SK-N-SH (cell line): Measurements from ENCODE around the gene SBDS. TPM values are rescaled to one million over a fixed set of nuclear protein-coding genes. Genes with fewer than 3 reads are reported as not detected.

Experiments
- CTCF ChIA-PET: fragments of 300-600, 350-600 bp; formaldehyde crosslinking; extraction: SDS; loops from one replicate; lab custom pipeline; 2021; lab: Yijun Ruan, JAX
- POLR2A ChIA-PET: fragments of 350-600 bp; sonication (Branson Sonifier 250); formaldehyde crosslinking; extraction: SDS; loops from one replicate; lab custom pipeline; 2020; ENCODE audit warnings: antibody characterized with exemption, inconsistent platforms; lab: Yijun Ruan, JAX
- DNase-seq: peaks from one replicate; pipeline ENCODE4 v3.0.0; 2012
- H2AFZ ChIP-seq: fragments of 200-600 bp; sonication (generic); 2 replicates; pipeline ENCODE4 v1.8.1; 2016; ENCODE audit warnings: antibody characterized with exemption, mild to moderate bottlenecking, low read depth
- H3F3A ChIP-seq: fragments of 200-600 bp; sonication (generic); replicated peaks from 2 replicates; pipeline ENCODE3; 2016; ENCODE audit warnings: antibody characterized with exemption, mild to moderate bottlenecking; ENCODE audit not compliant: insufficient read depth
- H3K27ac ChIP-seq, 2 experiments: fragments of 200-500 bp in 1 of 2; fragments of 200-600 bp in 1 of 2; sonication (Bioruptor generic) in 1 of 2; sonication (generic), shearing (Covaris generic) in 1 of 2; 2 replicates each; pipeline versions ENCODE4 v1.5.1 to v1.6.1; 2014 to 2016; ENCODE audit warnings: low read depth in 2 of 2, inconsistent platforms in 1 of 2, low read length in 1 of 2, mild to moderate bottlenecking in 1 of 2, mixed read lengths in 1 of 2
- H3K27me3 ChIP-seq: fragments of 200-600 bp; sonication (generic), shearing (Covaris generic); 2 replicates; pipeline ENCODE4 v1.6.1; 2016; ENCODE audit warnings: mixed run types; ENCODE audit not compliant: insufficient read depth
- H3K36me3 ChIP-seq, 2 experiments: fragments of 200-500 bp in 1 of 2; fragments of 200-600 bp in 1 of 2; sonication (Bioruptor generic) in 1 of 2; sonication (generic) in 1 of 2; replicated peaks in 1 of 2; 2 replicates each; pipeline versions ENCODE3 to v1.5.1; 2014 to 2016; ENCODE audit warnings: low read length in 1 of 2, mild to moderate bottlenecking in 1 of 2; ENCODE audit not compliant: insufficient read depth in 2 of 2, control insufficient read depth in 1 of 2
- H3K4me1 ChIP-seq, 2 experiments: fragments of 200-500 bp in 1 of 2; fragments of 200-600 bp in 1 of 2; sonication (Bioruptor generic) in 1 of 2; sonication (generic), shearing (Covaris generic) in 1 of 2; 2 replicates each; pipeline versions ENCODE4 v1.5.1 to v1.6.1; 2014 to 2016; ENCODE audit warnings: low read depth in 1 of 2, low read length in 1 of 2, mixed run types in 1 of 2; ENCODE audit not compliant: insufficient read depth in 2 of 2, control insufficient read depth in 1 of 2
- H3K4me2 ChIP-seq: fragments of 200-600 bp; sonication (generic), shearing (Covaris generic); 2 replicates; pipeline ENCODE4 v1.6.1; 2017; ENCODE audit warnings: mixed run types
- H3K4me3 ChIP-seq, 2 experiments: fragments of 200-500 bp in 1 of 2; fragments of 200-600 bp in 1 of 2; sonication (Bioruptor generic) in 1 of 2; sonication (generic), shearing (Covaris generic) in 1 of 2; 2 replicates each; pipeline versions ENCODE4 v1.5.1 to v1.8.1; 2014 to 2016; ENCODE audit warnings: low read depth in 2 of 2, inconsistent platforms in 1 of 2, low read length in 1 of 2, mild to moderate bottlenecking in 1 of 2, mixed read lengths in 1 of 2, moderate library complexity in 1 of 2
- H3K79me2 ChIP-seq: fragments of 200-600 bp; sonication (generic); 2 replicates; pipeline ENCODE4 v1.8.1; 2017; ENCODE audit warnings: mild to moderate bottlenecking; ENCODE audit not compliant: insufficient read depth
- H3K9ac ChIP-seq: fragments of 200-600 bp; sonication (generic); 2 replicates; pipeline ENCODE4 v1.6.1; 2017; ENCODE audit warnings: mixed run types
- H3K9me2 ChIP-seq: fragments of 200-600 bp; sonication (generic); 2 replicates; pipeline ENCODE4 v1.6.1; 2017; ENCODE audit warnings: mixed run types
- H3K9me3 ChIP-seq: fragments of 200-600 bp; sonication (generic); 2 replicates; pipeline ENCODE4 v1.6.1; 2017; ENCODE audit warnings: mixed run types, mild to moderate bottlenecking, moderate library complexity
- H4K20me1 ChIP-seq: fragments of 200-600 bp; sonication (generic); 2 replicates; pipeline ENCODE4 v1.6.1; 2017; ENCODE audit warnings: mild to moderate bottlenecking, mixed run types; ENCODE audit not compliant: insufficient read depth
- EZH2phosphoT487 ChIP-seq: fragments of 200-600 bp; sonication (generic); IDR thresholded peaks from 2 replicates; pipeline ENCODE4 v1.6.1; 2017; ENCODE audit warnings: low read depth, mixed run types, mild to moderate bottlenecking, antibody characterized with exemption, moderate library complexity, borderline replicate concordance
- FOSL2 ChIP-seq: IDR thresholded peaks from 2 replicates; pipeline ENCODE4 v1.4.0; 2012; ENCODE audit warnings: low read depth, mild to moderate bottlenecking, moderate library complexity, borderline replicate concordance
- FOXM1 ChIP-seq: IDR thresholded peaks from 2 replicates; pipeline ENCODE4 v1.4.0; 2012; ENCODE audit warnings: low read depth, mild to moderate bottlenecking
- IRF3 ChIP-seq: fragments of 150-350 bp; IDR thresholded peaks from 2 replicates; pipeline ENCODE4 v1.6.1; 2016; ENCODE audit warnings: mild to moderate bottlenecking, low read depth, low read length
- MEF2A ChIP-seq: IDR thresholded peaks from 2 replicates; pipeline ENCODE4 v1.4.0; 2012; ENCODE audit warnings: low read depth, borderline replicate concordance
- NRF1 ChIP-seq: IDR thresholded peaks from 2 replicates; pipeline ENCODE4 v1.6.1; 2012; ENCODE audit warnings: low read depth, mild to moderate bottlenecking, low read length
- PBX3 ChIP-seq: IDR thresholded peaks from 2 replicates; pipeline ENCODE4; 2012
- POLR2AphosphoS5 ChIP-seq: IDR thresholded peaks from 2 replicates; pipeline ENCODE4 v1.6.1; 2012; ENCODE audit warnings: low read depth, low read length
- RAD21 ChIP-seq: IDR thresholded peaks from 2 replicates; pipeline ENCODE4 v1.6.1; 2012; ENCODE audit warnings: mild to moderate bottlenecking, low read length
- RCOR1 ChIP-seq: fragments of 150-350 bp; IDR thresholded peaks from 2 replicates; pipeline ENCODE4 v1.6.1; 2017; ENCODE audit warnings: antibody characterized with exemption, low read length
- RFX5 ChIP-seq: IDR thresholded peaks from 2 replicates; pipeline ENCODE4 v1.6.1; 2012; ENCODE audit warnings: mild to moderate bottlenecking, improper control_type of control experiment, low read length
- SIN3A ChIP-seq: IDR thresholded peaks from 2 replicates; pipeline ENCODE4 v1.6.1; 2012; ENCODE audit warnings: low read depth, mild to moderate bottlenecking, low read length, moderate library complexity, borderline replicate concordance
- SMC3 ChIP-seq: IDR thresholded peaks from 2 replicates; pipeline ENCODE4 v1.6.1; 2012; ENCODE audit warnings: low read depth, low read length, improper control_type of control experiment
- TEAD4 ChIP-seq: IDR thresholded peaks from 2 replicates; pipeline ENCODE4 v1.4.0; 2012; ENCODE audit warnings: mild to moderate bottlenecking, borderline replicate concordance; ENCODE audit not compliant: insufficient read depth
- ZBTB33 ChIP-seq: IDR thresholded peaks from 2 replicates; pipeline ENCODE4 v1.4.0; 2012; ENCODE audit warnings: low read depth, borderline replicate concordance
- WGBS: methylation state at CpG from one replicate; pipeline ENCODE4 v1.1.6; 2017; ENCODE audit warnings: low lambda C conversion rate; 5-methylcytosine and 5-hydroxymethylcytosine counted together
- polyA plus RNA-seq, 3 experiments: library from polyadenylated mRNA; depleted of rRNA; stranded (reverse); fragments of >200 nt; gene quantifications; 2 replicates each; pipeline ENCODE4 v1.2.3, GENCODE V29; 2012

The SBDS gene
- polyA plus RNA-seq, 1 of the 3 experiments (the other 2 are of a cell fraction) = 49.5 TPM

- CTCF ChIA-PET = no interaction called here
- Histone ChIP-seq H3F3A (peaks cover 3% of the 10 kb centered on the region), H3K4me2 (no peak overlapping the region), H3K9ac (no peak overlapping the region), H3K79me2 (no peaks in the 10 kb centered on the region), H3K27me3 (no peaks in the 10 kb centered on the region), H4K20me1 (no peaks in the 10 kb centered on the region), H3K4me3 (no peak overlapping the region), H3K27ac (no peak overlapping the region), H3K9me2 (no peaks in the 10 kb centered on the region)
- WGBS = 96% methylated on average over 4 of the region's 4 CpGs
- DNase-seq = no peak
- TF ChIP-seq EZH2phosphoT487 = no peak
- TF ChIP-seq NRF1 = no peak
- TF ChIP-seq FOSL2 = no peak
- no peak for TF ChIP-seq RCOR1
- TF ChIP-seq IRF3 = no peak
- no peak for TF ChIP-seq RFX5
- no peak for TF ChIP-seq MEF2A
- TF ChIP-seq SMC3 = no peak
- TF ChIP-seq TEAD4 = no peak
- TF ChIP-seq SIN3A = no peak
- TF ChIP-seq PBX3 = no peak
- TF ChIP-seq FOXM1 = no peak
- TF ChIP-seq POLR2AphosphoS5 = no peak
- no peak for TF ChIP-seq ZBTB33
- TF ChIP-seq RAD21 = no peak
- TF ChIP-seq, all 33 proteins: peak for 0
- POLR2A ChIA-PET = no interaction called here
- H3K4me1 ChIP-seq = no peaks in the 10 kb centered on the region
- H3K9me3 ChIP-seq = no peaks in the 10 kb centered on the region
- peaks cover 33 to 38% of the 10 kb centered on the region in 2 experiments for H3K36me3 ChIP-seq
- H2AFZ ChIP-seq = no peak overlapping the region
These were observed 35.2 kb downstream of the SBDS start for GRCh38 chr7:66960192-66960591.
